ENCODE measurements around the gene ANO2.

The ANO2 gene

DNA sequence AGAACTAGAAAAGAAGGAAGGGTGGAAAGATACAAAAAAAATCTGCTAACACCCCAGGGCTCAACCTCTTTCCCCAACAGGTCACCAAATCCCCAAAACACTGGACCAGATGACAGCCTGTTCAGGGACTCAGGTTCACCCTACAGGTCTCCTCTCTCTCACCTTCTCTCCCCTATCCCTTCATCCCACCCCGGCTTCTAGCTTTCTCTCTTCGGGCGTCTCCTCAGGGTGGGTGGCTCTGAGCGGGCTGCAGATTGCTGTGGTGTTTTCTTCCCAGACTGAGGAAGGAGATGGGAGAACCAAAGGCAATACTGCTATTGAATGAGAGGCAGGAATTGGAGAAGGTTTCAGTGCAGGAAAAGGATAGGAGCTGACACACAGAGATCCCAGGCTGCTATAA is 39.3 kb downstream of the ANO2 start:
- Histone ChIP-seq H3K27ac (ENCODE audit: low read depth, low read length) (no peak overlapping the region), H3K79me2 (ENCODE audit: control insufficient read depth, low read length) (no peaks in the 10 kb centered on the region), H3K9me2 (replicated peaks; ENCODE audit: control insufficient read depth, low read length) (no peaks in the 10 kb centered on the region), H3F3A (ENCODE audit: control insufficient read depth, insufficient read depth) (no peaks in the 10 kb centered on the region), H3K27me3 (ENCODE audit: control insufficient read depth, low read length) (peaks cover 1% of the 10 kb centered on the region; the same call in 1 of the 2 replicates), H3K9me3 (ENCODE audit: control insufficient read depth, insufficient read depth, low read length) (no peaks in the 10 kb centered on the region), H3K36me3 (ENCODE audit: control insufficient read depth, low read length) (no peaks in the 10 kb centered on the region), H3K4me3 (ENCODE audit: low read length) (no peak overlapping the region), H3K4me1 (ENCODE audit: control insufficient read depth, low read length) (no peaks in the 10 kb centered on the region), H3K4me2 (ENCODE audit: low read length) (no peak overlapping the region), H4K20me1 (ENCODE audit: control insufficient read depth, insufficient read depth, low read depth, low read length) (no peaks in the 10 kb centered on the region)
- TF ChIP-seq EZH2phosphoT487 (IDR thresholded peaks at IDR 0.05; ENCODE audit: borderline replicate concordance, low read length) = no peak
- TF ChIP-seq, protein P1, sequence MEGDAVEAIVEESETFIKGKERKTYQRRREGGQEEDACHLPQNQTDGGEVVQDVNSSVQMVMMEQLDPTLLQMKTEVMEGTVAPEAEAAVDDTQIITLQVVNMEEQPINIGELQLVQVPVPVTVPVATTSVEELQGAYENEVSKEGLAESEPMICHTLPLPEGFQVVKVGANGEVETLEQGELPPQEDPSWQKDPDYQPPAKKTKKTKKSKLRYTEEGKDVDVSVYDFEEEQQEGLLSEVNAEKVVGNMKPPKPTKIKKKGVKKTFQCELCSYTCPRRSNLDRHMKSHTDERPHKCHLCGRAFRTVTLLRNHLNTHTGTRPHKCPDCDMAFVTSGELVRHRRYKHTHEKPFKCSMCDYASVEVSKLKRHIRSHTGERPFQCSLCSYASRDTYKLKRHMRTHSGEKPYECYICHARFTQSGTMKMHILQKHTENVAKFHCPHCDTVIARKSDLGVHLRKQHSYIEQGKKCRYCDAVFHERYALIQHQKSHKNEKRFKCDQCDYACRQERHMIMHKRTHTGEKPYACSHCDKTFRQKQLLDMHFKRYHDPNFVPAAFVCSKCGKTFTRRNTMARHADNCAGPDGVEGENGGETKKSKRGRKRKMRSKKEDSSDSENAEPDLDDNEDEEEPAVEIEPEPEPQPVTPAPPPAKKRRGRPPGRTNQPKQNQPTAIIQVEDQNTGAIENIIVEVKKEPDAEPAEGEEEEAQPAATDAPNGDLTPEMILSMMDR (IDR thresholded peaks at IDR 0.05; ENCODE audit: low read depth, low read length, poor library complexity, severe bottlenecking) = no peak

DNA sequence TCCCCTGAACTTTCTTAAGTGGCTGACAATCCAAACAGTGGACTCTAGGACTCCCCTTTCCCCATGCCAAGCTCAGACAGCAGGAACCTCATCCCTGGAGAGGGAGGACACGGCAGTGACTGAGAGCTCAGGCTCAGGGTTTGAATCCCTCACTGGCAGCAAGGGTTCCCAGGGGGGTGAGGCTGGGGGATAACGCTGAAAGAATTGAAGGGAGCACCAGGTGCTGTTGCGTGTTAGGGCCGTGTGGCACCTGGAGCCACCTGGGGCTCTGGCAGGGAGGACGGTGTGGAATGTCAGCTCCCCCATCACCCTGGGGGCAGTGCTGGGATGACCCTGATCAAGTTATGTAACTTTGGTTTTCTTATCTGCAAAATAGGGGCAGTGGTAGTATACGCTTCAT is 40.1 kb downstream of the ANO2 start:
- Histone ChIP-seq H3K27ac (ENCODE audit: low read depth, low read length) (no peak overlapping the region), H3K9me3 (ENCODE audit: control insufficient read depth, insufficient read depth, low read length) (no peaks in the 10 kb centered on the region), H3K4me2 (ENCODE audit: low read length) (no peak overlapping the region), H3F3A (ENCODE audit: control insufficient read depth, insufficient read depth) (no peaks in the 10 kb centered on the region), H3K4me1 (ENCODE audit: control insufficient read depth, low read length) (no peaks in the 10 kb centered on the region), H3K4me3 (ENCODE audit: low read length) (no peak overlapping the region), H3K9me2 (replicated peaks; ENCODE audit: control insufficient read depth, low read length) (no peaks in the 10 kb centered on the region), H3K79me2 (ENCODE audit: control insufficient read depth, low read length) (no peaks in the 10 kb centered on the region), H4K20me1 (ENCODE audit: control insufficient read depth, insufficient read depth, low read depth, low read length) (no peaks in the 10 kb centered on the region), H3K36me3 (ENCODE audit: control insufficient read depth, low read length) (no peaks in the 10 kb centered on the region), H3K27me3 (ENCODE audit: control insufficient read depth, low read length) (no peaks in the 10 kb centered on the region)
- no peak for TF ChIP-seq EZH2phosphoT487 (IDR thresholded peaks at IDR 0.05; ENCODE audit: borderline replicate concordance, low read length)
- TF ChIP-seq, protein P1 (IDR thresholded peaks at IDR 0.05; ENCODE audit: low read depth, low read length, poor library complexity, severe bottlenecking) = no peak

GRCh38 chr12:5904441-5904840 is 40.6 kb downstream of the ANO2 start:
- H3K4me1 ChIP-seq (ENCODE audit: control insufficient read depth, low read length) = no peaks in the 10 kb centered on the region
- H3K79me2 ChIP-seq (ENCODE audit: control insufficient read depth, low read length) = no peaks in the 10 kb centered on the region
- H3K27ac ChIP-seq (ENCODE audit: low read depth, low read length) = no peak overlapping the region
- no peaks in the 10 kb centered on the region for H4K20me1 ChIP-seq (ENCODE audit: control insufficient read depth, insufficient read depth, low read depth, low read length)
- H3K27me3 ChIP-seq (ENCODE audit: control insufficient read depth, low read length) = no peaks in the 10 kb centered on the region
- H3K9me2 ChIP-seq (replicated peaks; ENCODE audit: control insufficient read depth, low read length) = no peaks in the 10 kb centered on the region
- no peaks in the 10 kb centered on the region for H3K36me3 ChIP-seq (ENCODE audit: control insufficient read depth, low read length)
- no peak overlapping the region for H3K4me3 ChIP-seq (ENCODE audit: low read length)
- H3K9me3 ChIP-seq (ENCODE audit: control insufficient read depth, insufficient read depth, low read length) = no peaks in the 10 kb centered on the region
- no peak for TF ChIP-seq EZH2phosphoT487 (IDR thresholded peaks at IDR 0.05; ENCODE audit: borderline replicate concordance, low read length)
- TF ChIP-seq, protein P1 (IDR thresholded peaks at IDR 0.05; ENCODE audit: low read depth, low read length, poor library complexity, severe bottlenecking) = no peak
- H3F3A ChIP-seq (ENCODE audit: control insufficient read depth, insufficient read depth) = no peaks in the 10 kb centered on the region
- no peak overlapping the region for H3K4me2 ChIP-seq (ENCODE audit: low read length)

DNA sequence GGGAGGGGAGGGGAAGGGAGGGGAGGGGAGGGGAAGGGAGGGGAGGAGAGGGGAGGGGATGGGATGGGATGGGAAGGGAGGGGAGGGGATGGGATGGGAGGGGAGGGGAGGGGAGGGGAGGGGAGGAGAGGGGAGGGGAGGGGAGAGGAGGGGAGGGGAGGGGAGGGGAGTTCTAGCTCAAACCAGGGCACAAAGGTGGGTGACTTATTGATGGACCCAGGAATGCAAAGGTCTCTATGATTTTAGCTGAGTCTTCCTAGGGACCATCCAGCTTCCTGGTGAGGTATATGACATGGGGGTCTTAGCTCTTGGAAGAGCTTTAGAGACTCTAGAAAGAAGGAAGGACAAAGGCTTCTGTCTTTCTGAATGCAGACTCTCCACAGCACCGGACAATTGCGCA is 42.3 kb downstream of the ANO2 start:
- H3K4me1 ChIP-seq (ENCODE audit: control insufficient read depth, low read length) = no peaks in the 10 kb centered on the region
- no peaks in the 10 kb centered on the region for H3K9me2 ChIP-seq (replicated peaks; ENCODE audit: control insufficient read depth, low read length)
- no peak overlapping the region for H3K4me2 ChIP-seq (ENCODE audit: low read length)
- H4K20me1 ChIP-seq (ENCODE audit: control insufficient read depth, insufficient read depth, low read depth, low read length) = no peaks in the 10 kb centered on the region
- H3K27me3 ChIP-seq (ENCODE audit: control insufficient read depth, low read length) = no peaks in the 10 kb centered on the region
- no peak overlapping the region for H3K4me3 ChIP-seq (ENCODE audit: low read length)
- no peaks in the 10 kb centered on the region for H3F3A ChIP-seq (ENCODE audit: control insufficient read depth, insufficient read depth)
- H3K9me3 ChIP-seq (ENCODE audit: control insufficient read depth, insufficient read depth, low read length) = no peaks in the 10 kb centered on the region
- H3K36me3 ChIP-seq (ENCODE audit: control insufficient read depth, low read length) = no peaks in the 10 kb centered on the region
- TF ChIP-seq, protein P1 (IDR thresholded peaks at IDR 0.05; ENCODE audit: low read depth, low read length, poor library complexity, severe bottlenecking) = no peak
- TF ChIP-seq EZH2phosphoT487 (IDR thresholded peaks at IDR 0.05; ENCODE audit: borderline replicate concordance, low read length) = no peak
- H3K79me2 ChIP-seq (ENCODE audit: control insufficient read depth, low read length) = no peaks in the 10 kb centered on the region
- H3K27ac ChIP-seq (ENCODE audit: low read depth, low read length) = no peak overlapping the region

Measured in DOHH2 (cell line).